ENCODE data around the gene TRMT10B. TPM values are rescaled to one million over a fixed set of nuclear protein-coding genes. Genes with fewer than 3 reads are reported as not detected.
"Not testable (repeated sequence)": the region's sequence is repeated elsewhere in the genome, so short reads cannot be mapped to it uniquely, and the experiment has no call there.

TRMT10B gene
- total RNA-seq, 2 experiments from 2014 or later = 2.8 TPM; not detected in 1

- intact Hi-C loops (cut with micrococcal nuclease; ENCODE audit: unreplicated experiment) = no loop called here
- Histone ChIP-seq H2AFZ (ENCODE audit: low read length) (no peak overlapping the region), H3K4me2 (ENCODE audit: low read length) (no peak overlapping the region), H3K27ac (ENCODE audit: low read depth, low read length, poor library complexity, severe bottlenecking) (no peak overlapping the region), H3K9me2 (ENCODE audit: insufficient read depth, low read length) (no peaks in the 10 kb centered on the region), H3K79me2 (ENCODE audit: insufficient read depth, low read depth, low read length) (no peaks in the 10 kb centered on the region), H3K4me1 (ENCODE audit: insufficient read depth, low read length, poor library complexity, severe bottlenecking) (no peaks in the 10 kb centered on the region), H3K36me3 (ENCODE audit: insufficient read depth, low read length) (no peaks in the 10 kb centered on the region), H4K20me1 (ENCODE audit: insufficient read depth, low read length) (no peaks in the 10 kb centered on the region), H3K4me3 (ENCODE audit: low read depth, low read length, poor library complexity, severe bottlenecking) (no peak overlapping the region), H3K9me3 (ENCODE audit: low read length) (no peaks in the 10 kb centered on the region)
- POLR2A ChIA-PET = interaction anchor here (1.3 kb wide), 1 partner anchor 22 kb away, joined by 4 read pairs; no protein-coding TSS in a partner anchor
- no TSS peak for BruUV-seq (replicated peaks)
- TF ChIP-seq EZH2phosphoT487 (IDR thresholded peaks at IDR 0.05; ENCODE audit: borderline replicate concordance, low read depth, low read length) (no peak), CTCF (conservative IDR thresholded peaks at IDR 0.05; ENCODE audit: low read length) (no peak)
- DNase-seq (ENCODE audit: low spot score) = no peak
- CTCF ChIA-PET (ENCODE audit: unreplicated experiment) = no interaction called here
These were observed 7.0 kb downstream of the TRMT10B start for GRCh38 chr9:37760416-37761161.

- ChIA-PET POLR2A (no interaction called here), CTCF (ENCODE audit: unreplicated experiment) (no interaction called here)
- Histone ChIP-seq H3K79me2 (ENCODE audit: insufficient read depth, low read depth, low read length) (no peaks in the 10 kb centered on the region), H3K9me3 (ENCODE audit: low read length) (no peaks in the 10 kb centered on the region), H3K27ac (ENCODE audit: low read depth, low read length, poor library complexity, severe bottlenecking) (no peak overlapping the region), H4K20me1 (ENCODE audit: insufficient read depth, low read length) (no peaks in the 10 kb centered on the region), H3K36me3 (ENCODE audit: insufficient read depth, low read length) (no peaks in the 10 kb centered on the region), H2AFZ (ENCODE audit: low read length) (no peak overlapping the region), H3K4me3 (ENCODE audit: low read depth, low read length, poor library complexity, severe bottlenecking) (no peak overlapping the region), H3K4me2 (ENCODE audit: low read length) (no peak overlapping the region), H3K9me2 (ENCODE audit: insufficient read depth, low read length) (no peaks in the 10 kb centered on the region), H3K4me1 (ENCODE audit: insufficient read depth, low read length, poor library complexity, severe bottlenecking) (no peaks in the 10 kb centered on the region)
- TF ChIP-seq CTCF (conservative IDR thresholded peaks at IDR 0.05; ENCODE audit: low read length) = no peak
- TF ChIP-seq EZH2phosphoT487 (IDR thresholded peaks at IDR 0.05; ENCODE audit: borderline replicate concordance, low read depth, low read length) = no peak
- intact Hi-C loops (cut with micrococcal nuclease; ENCODE audit: unreplicated experiment) = no loop called here
- no peak for DNase-seq (ENCODE audit: low spot score)
- no TSS peak for BruUV-seq (replicated peaks)
These were observed 7.9 kb downstream of the TRMT10B start for GRCh38 chr9:37761511-37761910.

- intact Hi-C loops (cut with micrococcal nuclease; ENCODE audit: unreplicated experiment); DNase-seq (ENCODE audit: low spot score); BruUV-seq (replicated peaks); H3K4me3 ChIP-seq (ENCODE audit: low read depth, low read length, poor library complexity, severe bottlenecking); H3K9me3 ChIP-seq (ENCODE audit: low read length); POLR2A ChIA-PET; H3K4me1 ChIP-seq (ENCODE audit: insufficient read depth, low read length, poor library complexity, severe bottlenecking); H3K36me3 ChIP-seq (ENCODE audit: insufficient read depth, low read length); H3K27ac ChIP-seq (ENCODE audit: low read depth, low read length, poor library complexity, severe bottlenecking); H3K79me2 ChIP-seq (ENCODE audit: insufficient read depth, low read depth, low read length); H3K4me2 ChIP-seq (ENCODE audit: low read length); H3K9me2 ChIP-seq (ENCODE audit: insufficient read depth, low read length); CTCF ChIA-PET (ENCODE audit: unreplicated experiment); H2AFZ ChIP-seq (ENCODE audit: low read length); H4K20me1 ChIP-seq (ENCODE audit: insufficient read depth, low read length): not testable (repeated sequence)
These were observed 11.7 kb downstream of the TRMT10B start for GRCh38 chr9:37765263-37765662.

Measured in OCI-LY7 (cell line).